ENCODE data around the gene DMAC2L.

Gene DMAC2L

DNA sequence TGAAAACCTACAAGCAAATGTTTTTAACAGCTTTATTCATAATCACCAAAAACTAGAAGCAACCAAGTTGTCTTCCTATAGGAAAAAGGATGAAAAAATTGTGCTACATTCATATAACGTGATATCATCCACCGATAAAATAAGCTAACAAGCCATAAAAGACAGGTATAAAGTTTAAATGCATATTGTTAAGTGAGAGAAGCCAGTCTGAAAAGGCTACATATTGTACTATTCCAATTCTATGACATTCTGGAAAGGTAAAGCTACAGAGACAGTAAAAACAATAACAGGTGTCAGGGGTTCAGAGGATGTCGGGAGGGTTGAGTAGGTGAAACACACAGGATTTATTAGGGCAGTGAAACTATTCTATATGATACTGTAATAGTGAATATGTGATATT, 61.8 kb downstream of the DMAC2L start:
- no peak overlapping the region for H3K9ac ChIP-seq (ENCODE audit: low read length in 5 of 5)
- H3K27me3 ChIP-seq (ENCODE audit: control insufficient read depth in 5 of 5, insufficient read depth in 4 of 5, low read length in 5 of 5): no peaks in the 10 kb centered on the region
- peaks cover 0 to 3% (median 0%) of the 10 kb centered on the region in 5 donors for H3K4me1 ChIP-seq (ENCODE audit: control insufficient read depth in 5 of 5, insufficient read depth in 5 of 5, low read length in 5 of 5)
- H3K9me3 ChIP-seq (ENCODE audit: control insufficient read depth in 5 of 5, low read length in 5 of 5): no peaks in the 10 kb centered on the region
- no peak overlapping the region for H3K4me3 ChIP-seq (ENCODE audit: low read depth in 1 of 5, low read length in 5 of 5)
- no peak overlapping the region for H3K27ac ChIP-seq (ENCODE audit: low read depth, low read length)
- peaks cover 0 to 3% (median 0%) of the 10 kb centered on the region in 5 donors for H3K36me3 ChIP-seq (ENCODE audit: control insufficient read depth in 5 of 5, insufficient read depth in 5 of 5, low read length in 5 of 5)

DNA sequence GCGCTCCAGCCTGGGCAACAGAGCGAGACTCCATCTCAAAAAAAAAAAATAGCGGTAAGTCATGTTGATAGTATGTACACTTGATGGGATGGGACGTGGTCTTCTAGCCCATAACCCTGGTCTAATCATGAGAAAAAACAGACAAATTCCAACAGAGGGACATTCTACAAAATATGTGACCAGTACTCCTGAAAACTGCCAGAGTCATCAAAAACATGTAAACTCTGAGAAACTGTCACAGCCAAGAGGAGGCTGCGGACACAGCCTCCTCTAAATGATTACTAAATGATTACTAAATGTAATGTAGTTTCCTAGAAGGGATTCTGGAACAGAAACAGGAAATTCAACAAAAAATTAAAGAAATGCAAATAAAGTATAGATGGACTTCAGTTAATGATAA, 63.6 kb downstream of the DMAC2L start:
- Histone ChIP-seq H3K27ac (ENCODE audit: low read depth, low read length) (no peak overlapping the region), H3K4me3 (ENCODE audit: low read depth in 1 of 5, low read length in 5 of 5) (no peak overlapping the region), H3K4me1 (ENCODE audit: control insufficient read depth in 5 of 5, insufficient read depth in 5 of 5, low read length in 5 of 5) (peaks cover 0 to 3% (median 0%) of the 10 kb centered on the region in 5 donors), H3K9me3 (ENCODE audit: control insufficient read depth in 5 of 5, low read length in 5 of 5) (no peaks in the 10 kb centered on the region), H3K9ac (ENCODE audit: low read length in 5 of 5) (no peak overlapping the region), H3K36me3 (ENCODE audit: control insufficient read depth in 5 of 5, insufficient read depth in 5 of 5, low read length in 5 of 5) (peaks cover 0 to 11% (median 5%) of the 10 kb centered on the region in 5 donors), H3K27me3 (ENCODE audit: control insufficient read depth in 5 of 5, insufficient read depth in 4 of 5, low read length in 5 of 5) (no peaks in the 10 kb centered on the region)
